Urothelium cell line (cell line): ENCODE measurements around the gene UBE2H.
"Not testable (repeated sequence)": the region's sequence is repeated elsewhere in the genome, so short reads cannot be mapped to it uniquely, and the experiment has no call there.

Experiments used
- DNase-seq: peaks from one replicate; pipeline ENCODE4 v3.0.0; 2011; ENCODE audit warnings: low spot score, mixed read lengths
- FAIRE-seq: peaks from 2 replicates; lab custom pipeline; 2011; peaks lifted over from hg19 to GRCh38; lab: Jason Lieb, UNC

UBE2H gene

GRCh38 chr7:129825209-129825970, 127.4 kb downstream of the UBE2H start:
- DNase-seq (peak; percentile 85), FAIRE-seq (no peak)

- FAIRE-seq = no peak
These were observed 128.2 kb downstream of the UBE2H start for GRCh38 chr7:129824291-129825208.

GRCh38 chr7:129823143-129823542, 129.6 kb downstream of the UBE2H start:
- not testable (repeated sequence) for DNase-seq

More at GRCh38 chr7:129824291-129825208, 128.2 kb downstream of the UBE2H start:
- peak; percentile 84 for DNase-seq

GRCh38 chr7:129821476-129821875, 131.3 kb downstream of the UBE2H start:
- no peak for DNase-seq
- no peak for FAIRE-seq

More at GRCh38 chr7:129823143-129823542, 129.6 kb downstream of the UBE2H start:
- not testable (repeated sequence) for FAIRE-seq

- FAIRE-seq (no peak), DNase-seq (no peak)
These were observed 136.0 kb downstream of the UBE2H start for GRCh38 chr7:129816742-129817141.

GRCh38 chr7:129807863-129808262, 144.9 kb downstream of the UBE2H start:
- DNase-seq (no peak), FAIRE-seq (no peak)

GRCh38 chr7:129804890-129805719, 147.7 kb downstream of the UBE2H start:
- FAIRE-seq (no peak), DNase-seq (no peak)

GRCh38 chr7:129804111-129804889, 148.5 kb downstream of the UBE2H start:
- FAIRE-seq = no peak

GRCh38 chr7:129803546-129804081, 149.1 kb downstream of the UBE2H start:
- DNase-seq (no peak), FAIRE-seq (no peak)

More at GRCh38 chr7:129804111-129804889, 148.5 kb downstream of the UBE2H start:
- DNase-seq = no peak

GRCh38 chr7:129801882-129802281, 150.9 kb downstream of the UBE2H start:
- no peak for DNase-seq
- no peak for FAIRE-seq

GRCh38 chr7:129800901-129801300, 151.9 kb downstream of the UBE2H start:
- DNase-seq (no peak), FAIRE-seq (no peak)

- FAIRE-seq (no peak), DNase-seq (no peak)
These were observed 153.3 kb downstream of the UBE2H start for GRCh38 chr7:129799350-129799955.

- FAIRE-seq = no peak
- DNase-seq = no peak
These were observed 154.0 kb downstream of the UBE2H start for GRCh38 chr7:129798616-129799349.

GRCh38 chr7:129797214-129797789, 155.5 kb downstream of the UBE2H start:
- no peak for DNase-seq
- no peak for FAIRE-seq

- no peak for DNase-seq
- FAIRE-seq = no peak
These were observed 156.5 kb downstream of the UBE2H start for GRCh38 chr7:129796186-129796775.

GRCh38 chr7:129794461-129794860, 158.3 kb downstream of the UBE2H start:
- not testable (repeated sequence) for FAIRE-seq, DNase-seq

GRCh38 chr7:129793506-129794310, 159.1 kb downstream of the UBE2H start:
- FAIRE-seq = no peak

More at GRCh38 chr7:129793506-129794310, 159.1 kb downstream of the UBE2H start:
- no peak for DNase-seq
